Immature natural killer cell (primary cell): Measurements from ENCODE around the gene STK17A. TPM values are rescaled to one million over a fixed set of nuclear protein-coding genes. Genes with fewer than 3 reads are reported as not detected.
A peak's percentile ranks its signal among the peaks of the same experiment; 100 is the strongest.

Source experiments
- DNase-seq, 3 donors: peaks; one replicate each; pipeline ENCODE4 v3.0.0; 2022; ENCODE audit warnings: mixed read lengths in 1 of 3
- H3K27ac Mint-ChIP-seq, 6 donors: one replicate each; pipeline ENCODE4 v1.8.0; 2020; ENCODE audit warnings: mixed read lengths in 6 of 6, mild to moderate bottlenecking in 5 of 6, inconsistent platforms in 4 of 6, moderate library complexity in 3 of 6
- H3K27me3 Mint-ChIP-seq, 3 donors: one replicate each; pipeline ENCODE4 v1.8.0; 2020 to 2021; ENCODE audit warnings: low read depth in 3 of 3, mild to moderate bottlenecking in 3 of 3, mixed read lengths in 3 of 3, moderate library complexity in 3 of 3, inconsistent platforms in 1 of 3
- H3K36me3 Mint-ChIP-seq, 3 donors: one replicate each; pipeline ENCODE4 v1.8.0; 2020; ENCODE audit warnings: mixed read lengths in 3 of 3, inconsistent platforms in 2 of 3, mild to moderate bottlenecking in 2 of 3
- H3K4me1 Mint-ChIP-seq, 2 donors: one replicate each; pipeline ENCODE4 v1.8.0; 2020; ENCODE audit warnings: inconsistent platforms in 2 of 2, mild to moderate bottlenecking in 2 of 2, mixed read lengths in 2 of 2, moderate library complexity in 1 of 2
- H3K4me3 Mint-ChIP-seq, 5 donors: one replicate each; pipeline ENCODE4 v1.8.0; 2020; ENCODE audit warnings: mild to moderate bottlenecking in 5 of 5, mixed read lengths in 5 of 5, inconsistent platforms in 3 of 5, moderate library complexity in 3 of 5
- H3K9me3 Mint-ChIP-seq, 6 donors: one replicate each; pipeline ENCODE4 v1.8.0; 2020; ENCODE audit warnings: mild to moderate bottlenecking in 6 of 6, mixed read lengths in 6 of 6, inconsistent platforms in 4 of 6, moderate library complexity in 3 of 6
- polyA plus RNA-seq, 3 donors: library from polyadenylated mRNA; unstranded; fragments of 300-500 nt; fragmentation: Illumina TruSeq; gene quantifications; one replicate each; pipeline ENCODE4 v1.2.3, GENCODE V29; 2021

The STK17A gene
- polyA plus RNA-seq, result 100 to 1,000 TPM; 255 to 300 (median 271) TPM

- peaks cover 15 to 34% (median 24%) of the 10 kb centered on the region in 3 donors for H3K27me3 Mint-ChIP-seq
- H3K27ac Mint-ChIP-seq, result peak within 1 kb of the TSS; percentile 94 to 98 (median 97)
- peaks cover 0 to 3% (median 0%) of the 10 kb centered on the region in 3 donors for H3K36me3 Mint-ChIP-seq
These were observed at the start of gene STK17A for GRCh38 chr7:43582503-43583423. TSS of gene STK17A (plus strand) at chr7:43583108. CDS start at chr7:43583244, 136 bp downstream.

GRCh38 chr7:43533801-43534479, 49.0 kb upstream of the STK17A start:
- Mint-ChIP-seq H3K9me3 (no peaks in the 10 kb centered on the region), H3K27me3 (peaks cover 0 to 14% (median 4%) of the 10 kb centered on the region in 3 donors), H3K36me3 (no peaks in the 10 kb centered on the region), H3K4me3 (no peak overlapping the region), H3K27ac (no peak overlapping the region), H3K4me1 (no peaks in the 10 kb centered on the region)
- DNase-seq, result no peak

More at GRCh38 chr7:43582503-43583423, at the start of gene STK17A:
- H3K4me1 Mint-ChIP-seq, result peaks cover 36 to 37% of the 10 kb centered on the region in 2 donors
- DNase-seq, result peak; percentile 95 to 97 (median 97)
- H3K4me3 Mint-ChIP-seq, result peak within 1 kb of the TSS; percentile 91 to 98 (median 96)
- no peaks in the 10 kb centered on the region for H3K9me3 Mint-ChIP-seq

- Mint-ChIP-seq H3K27ac (no peak overlapping the region), H3K4me1 (no peaks in the 10 kb centered on the region), H3K4me3 (no peak overlapping the region), H3K9me3 (no peaks in the 10 kb centered on the region), H3K36me3 (no peaks in the 10 kb centered on the region), H3K27me3 (peaks cover 0 to 11% (median 0%) of the 10 kb centered on the region in 3 donors)
- DNase-seq, result no peak
These were observed 47.9 kb upstream of the STK17A start for GRCh38 chr7:43535031-43535451.

GRCh38 chr7:43535810-43536585, 46.9 kb upstream of the STK17A start:
- Mint-ChIP-seq H3K4me3 (no peak overlapping the region), H3K9me3 (no peaks in the 10 kb centered on the region), H3K27me3 (peaks cover 0 to 11% (median 0%) of the 10 kb centered on the region in 3 donors), H3K27ac (no peak overlapping the region), H3K4me1 (no peaks in the 10 kb centered on the region), H3K36me3 (no peaks in the 10 kb centered on the region)
- no peak for DNase-seq

GRCh38 chr7:43536773-43537172, 46.1 kb upstream of the STK17A start:
- H3K27me3 Mint-ChIP-seq, result peaks cover 0 to 11% (median 0%) of the 10 kb centered on the region in 3 donors
- no peaks in the 10 kb centered on the region for H3K36me3 Mint-ChIP-seq
- no peaks in the 10 kb centered on the region for H3K9me3 Mint-ChIP-seq
- H3K27ac Mint-ChIP-seq, result no peak overlapping the region
- no peaks in the 10 kb centered on the region for H3K4me1 Mint-ChIP-seq
- DNase-seq, result no peak
- no peak overlapping the region for H3K4me3 Mint-ChIP-seq

GRCh38 chr7:43537765-43538403, 45.0 kb upstream of the STK17A start:
- Mint-ChIP-seq H3K27ac (no peak overlapping the region), H3K27me3 (peaks cover 0 to 13% (median 0%) of the 10 kb centered on the region in 3 donors), H3K4me3 (no peak overlapping the region), H3K4me1 (no peaks in the 10 kb centered on the region), H3K36me3 (no peaks in the 10 kb centered on the region), H3K9me3 (no peaks in the 10 kb centered on the region)
- no peak for DNase-seq

GRCh38 chr7:43538404-43538771, 44.5 kb upstream of the STK17A start:
- no peaks in the 10 kb centered on the region for H3K36me3 Mint-ChIP-seq
- H3K27me3 Mint-ChIP-seq, result peaks cover 0 to 15% (median 0%) of the 10 kb centered on the region in 3 donors
- no peaks in the 10 kb centered on the region for H3K9me3 Mint-ChIP-seq
- no peak for DNase-seq
- H3K4me1 Mint-ChIP-seq, result no peaks in the 10 kb centered on the region
- H3K27ac Mint-ChIP-seq, result no peak overlapping the region
- no peak overlapping the region for H3K4me3 Mint-ChIP-seq

GRCh38 chr7:43540471-43540870, 42.4 kb upstream of the STK17A start:
- H3K9me3 Mint-ChIP-seq, result no peaks in the 10 kb centered on the region
- H3K36me3 Mint-ChIP-seq, result no peaks in the 10 kb centered on the region
- H3K4me3 Mint-ChIP-seq, result no peak overlapping the region
- H3K27ac Mint-ChIP-seq, result no peak overlapping the region
- peaks cover 0 to 10% (median 0%) of the 10 kb centered on the region in 3 donors for H3K27me3 Mint-ChIP-seq
- H3K4me1 Mint-ChIP-seq, result no peaks in the 10 kb centered on the region
- DNase-seq, result no peak

GRCh38 chr7:43542716-43543115, 40.2 kb upstream of the STK17A start:
- Mint-ChIP-seq H3K27ac (no peak overlapping the region), H3K9me3 (no peaks in the 10 kb centered on the region), H3K4me3 (no peak overlapping the region), H3K36me3 (no peaks in the 10 kb centered on the region), H3K27me3 (peaks cover 0 to 8% (median 2%) of the 10 kb centered on the region in 3 donors), H3K4me1 (no peaks in the 10 kb centered on the region)
- no peak for DNase-seq

GRCh38 chr7:43546231-43546630, 36.7 kb upstream of the STK17A start:
- no peak for DNase-seq
- Mint-ChIP-seq H3K27ac (no peak overlapping the region), H3K27me3 (peaks cover 3 to 7% (median 5%) of the 10 kb centered on the region in 3 donors), H3K9me3 (no peaks in the 10 kb centered on the region), H3K36me3 (no peaks in the 10 kb centered on the region), H3K4me1 (no peaks in the 10 kb centered on the region), H3K4me3 (no peak overlapping the region)

GRCh38 chr7:43550427-43550826, 32.5 kb upstream of the STK17A start:
- Mint-ChIP-seq H3K4me1 (no peaks in the 10 kb centered on the region), H3K36me3 (no peaks in the 10 kb centered on the region), H3K4me3 (no peak overlapping the region), H3K27ac (no peak overlapping the region), H3K27me3 (peaks cover 4 to 7% (median 4%) of the 10 kb centered on the region in 3 donors), H3K9me3 (peaks cover 0 to 2% (median 0%) of the 10 kb centered on the region in 6 donors)
- DNase-seq, result no peak

- Mint-ChIP-seq H3K27me3 (peaks cover 4 to 8% (median 4%) of the 10 kb centered on the region in 3 donors), H3K4me3 (no peak overlapping the region), H3K27ac (no peak overlapping the region), H3K9me3 (peaks cover 0 to 2% (median 0%) of the 10 kb centered on the region in 6 donors), H3K36me3 (no peaks in the 10 kb centered on the region), H3K4me1 (no peaks in the 10 kb centered on the region)
- DNase-seq, result no peak
These were observed 30.8 kb upstream of the STK17A start for GRCh38 chr7:43552122-43552521.

GRCh38 chr7:43553999-43554398, 28.9 kb upstream of the STK17A start:
- Mint-ChIP-seq H3K27ac (no peak overlapping the region), H3K36me3 (no peaks in the 10 kb centered on the region), H3K9me3 (peaks cover 0 to 7% (median 0%) of the 10 kb centered on the region in 6 donors), H3K27me3 (peaks cover 3 to 8% (median 6%) of the 10 kb centered on the region in 3 donors), H3K4me3 (no peak overlapping the region), H3K4me1 (no peaks in the 10 kb centered on the region)
- DNase-seq, result no peak
